A549 treated with AZD9567 at 1 μM for 4 hours (cell line): Measurements from ENCODE around the gene SLC25A17. TPM values are rescaled to one million over a fixed set of nuclear protein-coding genes. Genes with fewer than 3 reads are reported as not detected.

ENCODE experiments used
- total RNA-seq: library from RNA; stranded (reverse); fragments of 200-300 nt; extraction: Qiagen RNA extraction; gene quantifications from 5 replicates; pipeline ENCODE4 v1.2.3, GENCODE V29; 2022; ENCODE audit not compliant: insufficient read depth

Gene SLC25A17
- 22.1 to 29.3 TPM (median 23.7 TPM) in 5 replicates for total RNA-seq

GRCh38 chr22:40818747-40819598, at the start of gene SLC25A17:
Gene SLC25A17, minus strand, starts transcription at chr22:40819346. Its CDS starts 98 bp downstream, at chr22:40819248.

GRCh38 chr22:40862013-40862412, 42.9 kb upstream of the SLC25A17 start, which contains the start of gene DNAJB7:
Gene DNAJB7, minus strand, starts transcription at chr22:40862113. Its CDS starts 119 bp downstream, at chr22:40861994.

GRCh38 chr22:40856513-40857308, 37.6 kb upstream of the SLC25A17 start, which contains the start of the genes ST13 and XPNPEP3:
Gene ST13, minus strand, starts transcription at chr22:40856639. Its CDS starts 99 bp downstream, at chr22:40856540.
Gene XPNPEP3, plus strand, starts transcription at chr22:40857148. Its CDS starts 34 bp downstream, at chr22:40857182.

Other genes with a start within 250 kb of the SLC25A17 start
- gene MRTFA, start 182.6 kb downstream of the SLC25A17 start, total RNA-seq: 49.4 to 56.5 TPM (median 52.8 TPM) in 5 replicates
- gene MCHR1, start 139.9 kb downstream of the SLC25A17 start, total RNA-seq: not detected in 5 replicates
- gene ST13, start 37.3 kb upstream of the SLC25A17 start, total RNA-seq: 150 to 219 TPM (median 159 TPM) in 5 replicates
- gene XPNPEP3, start 37.8 kb upstream of the SLC25A17 start, total RNA-seq: 5.0 to 10.3 TPM (median 9.5 TPM) in 5 replicates
- not detected in 5 replicates for gene DNAJB7, start 42.8 kb upstream of the SLC25A17 start, total RNA-seq
- gene RBX1, start 132.0 kb upstream of the SLC25A17 start, total RNA-seq: 55.2 to 79.9 TPM (median 58.0 TPM) in 5 replicates